Left ventricle myocardium superior (tissue), 1 donor: Measurements from ENCODE around the gene AKAP6. TPM values are rescaled to one million over a fixed set of nuclear protein-coding genes. Genes with fewer than 3 reads are reported as not detected.

Experiments
- ATAC-seq: fragments of 200-7000 bp; cut with Tn5 transposase; one replicate; pipeline ENCODE4 v1.9.1; 2020; ENCODE audit warnings: mild to moderate bottlenecking, moderate library complexity
- DNase-seq: peaks from one replicate; pipeline ENCODE4 v3.0.0-alpha.2; 2020
- intact Hi-C: fragments of 100-400 bp; cut with micrococcal nuclease; formaldehyde crosslinking; loops from one replicate; pipeline ENCODE4 v1.11.0; 2022
- total RNA-seq: library from RNA; stranded (reverse); fragmentation: NEBNext Ultra II Directional; extraction: Animal tissue kit (Norgen Biotek cat#: 25700); gene quantifications from one replicate; pipeline ENCODE4 v1.2.1, GENCODE V29; 2021
- donor health status: DM: no; HTN: yes; CAD: no; lungs with severe emphysema.

The AKAP6 gene
- total RNA-seq, 1 donor from 2014 or later, result 172 TPM

DNA sequence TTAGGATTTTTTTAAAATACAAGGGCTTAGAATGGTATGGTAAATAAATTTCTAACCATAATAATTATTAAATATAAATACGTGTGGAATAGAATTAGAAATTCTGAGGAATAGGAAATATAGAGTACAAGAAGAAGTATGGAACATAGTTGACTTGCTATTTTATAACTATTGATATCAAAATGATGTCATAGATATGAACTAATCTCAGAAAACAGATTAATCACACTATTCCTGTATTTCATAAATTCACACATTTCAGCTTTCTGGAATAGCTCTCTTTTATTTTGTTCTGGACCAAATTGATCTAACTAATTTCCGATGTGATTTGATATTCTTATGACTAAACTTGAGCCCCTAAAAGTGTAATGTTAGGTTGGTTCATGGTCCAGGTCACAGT, 372.4 kb downstream of the AKAP6 start:
- intact Hi-C loops, result no loop called here
- DNase-seq (no peak), ATAC-seq (no peak)

- no peak for ATAC-seq
- no peak for DNase-seq
- intact Hi-C loops, result no loop called here
These were observed 373.0 kb downstream of the AKAP6 start for GRCh38 chr14:32702088-32702487.

DNA sequence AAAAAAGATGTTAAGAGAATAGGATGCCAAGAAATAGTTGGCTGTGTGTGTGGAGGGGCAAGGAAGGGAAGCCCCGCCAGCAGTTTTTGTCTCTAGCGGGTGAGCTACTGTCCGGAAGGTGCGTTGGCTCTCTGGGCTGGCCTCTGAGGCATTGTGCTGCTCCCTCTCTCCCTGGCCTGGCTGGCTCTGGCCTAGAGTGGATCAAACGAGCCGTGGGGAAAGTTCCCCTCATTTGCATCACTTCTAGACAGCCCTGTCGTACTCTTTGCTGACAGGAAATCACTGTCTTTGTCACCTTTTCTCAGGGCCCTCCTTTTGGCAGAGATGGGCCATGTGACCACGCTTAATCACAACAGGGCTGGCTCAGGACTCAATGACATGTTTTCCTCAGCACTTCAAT, 373.5 kb downstream of the AKAP6 start:
- intact Hi-C loops, result no loop called here
- ATAC-seq (peak; percentile 84), DNase-seq (peak; percentile 61)

DNA sequence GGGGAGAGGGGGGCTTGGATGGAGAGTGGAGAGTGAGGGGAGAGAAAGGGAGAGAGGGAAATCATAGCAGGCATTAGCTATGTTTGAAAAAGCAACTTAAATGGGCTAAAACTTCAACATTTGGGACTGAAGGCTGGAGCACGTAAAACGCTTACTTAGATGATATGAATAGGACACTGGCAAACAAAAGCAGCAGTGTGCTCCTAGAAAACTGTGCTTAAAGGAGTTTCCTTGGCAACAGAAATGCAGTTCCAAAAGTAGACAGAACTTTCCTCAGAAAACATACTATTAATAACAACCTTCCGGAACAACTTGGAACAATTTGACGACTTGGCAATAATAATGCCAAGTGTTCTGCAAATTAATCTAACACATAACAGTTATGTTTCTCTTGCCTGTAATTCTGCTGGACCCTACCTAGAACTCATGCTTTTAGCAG, 374.1 kb downstream of the AKAP6 start:
- no peak for DNase-seq
- intact Hi-C loops, result no loop called here

DNA sequence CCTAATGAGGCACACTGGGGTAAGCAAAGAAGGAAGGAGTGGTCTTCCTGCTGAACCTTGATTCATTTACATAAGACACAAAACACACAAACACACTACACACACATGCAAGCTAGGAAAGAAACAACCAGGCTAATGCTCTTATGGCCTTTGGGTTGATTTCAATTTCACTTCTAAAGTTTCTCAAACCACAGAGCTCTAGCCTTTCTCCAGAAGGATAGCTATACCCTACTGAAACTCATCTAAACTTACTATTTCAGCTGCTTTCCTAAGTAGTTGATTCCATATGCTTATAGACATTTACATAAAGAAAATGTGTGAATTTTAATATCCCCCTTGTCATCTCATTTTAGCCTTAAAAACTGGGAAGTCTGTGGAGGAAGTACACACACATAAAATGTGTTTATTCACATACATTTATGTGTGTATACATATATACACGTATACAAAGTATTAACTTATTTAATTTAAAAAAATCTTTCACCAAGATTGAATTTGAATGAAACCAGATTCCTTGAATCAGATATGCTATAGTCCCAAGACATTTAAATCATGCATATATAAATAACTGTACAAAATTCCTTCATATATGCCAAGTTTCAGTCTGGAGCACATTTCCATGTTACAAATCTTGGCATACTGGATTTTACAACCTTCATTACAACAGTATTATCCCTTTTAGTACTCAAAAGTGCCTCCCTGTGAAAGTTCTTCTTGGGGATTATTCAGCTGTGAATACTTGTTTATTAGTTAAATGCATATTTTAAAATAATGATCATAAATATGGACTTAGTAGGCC, 377.8 kb downstream of the AKAP6 start:
- ATAC-seq, result no peak
- intact Hi-C loops, result no loop called here
- DNase-seq, result no peak

More for the DNA sequence above, 374.1 kb downstream of the AKAP6 start:
- peak; percentile 73 for ATAC-seq

DNA sequence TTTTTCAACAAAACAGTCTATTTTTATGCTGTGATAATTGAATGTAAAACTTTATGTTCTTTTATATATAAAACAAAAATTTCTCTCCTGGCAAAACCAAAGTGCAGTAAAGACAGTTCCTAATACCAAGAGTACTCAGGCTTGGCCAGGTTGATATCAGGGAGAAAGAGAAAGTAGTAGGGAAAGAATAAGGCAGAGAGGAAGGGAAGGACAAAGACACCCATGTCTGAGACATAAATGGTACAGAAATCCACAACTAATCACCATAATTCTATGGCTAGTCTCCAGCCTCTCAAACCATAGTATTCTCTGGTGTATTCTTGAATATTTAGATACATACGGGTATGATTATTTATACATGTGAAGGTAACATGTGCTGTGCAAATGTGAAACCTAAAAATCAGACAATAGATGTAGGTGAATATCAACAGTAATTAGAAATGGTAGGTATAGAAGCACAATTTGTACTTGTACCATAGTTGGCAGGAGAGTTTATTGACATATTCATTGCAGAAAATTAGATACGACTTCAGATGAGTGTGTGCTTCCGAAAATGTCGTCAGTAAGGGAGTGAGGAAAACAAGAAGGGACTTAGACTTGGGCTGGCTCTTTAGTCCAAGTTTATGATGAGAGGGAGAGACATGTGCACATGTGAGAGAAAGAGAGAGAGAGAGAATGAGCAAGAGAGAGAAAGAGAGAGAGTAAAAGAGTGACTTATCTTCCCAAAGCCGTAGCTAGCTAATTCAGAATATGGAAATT, 378.8 kb downstream of the AKAP6 start:
- intact Hi-C loops, result no loop called here
- no peak for DNase-seq
- ATAC-seq, result peak; percentile 20

DNA sequence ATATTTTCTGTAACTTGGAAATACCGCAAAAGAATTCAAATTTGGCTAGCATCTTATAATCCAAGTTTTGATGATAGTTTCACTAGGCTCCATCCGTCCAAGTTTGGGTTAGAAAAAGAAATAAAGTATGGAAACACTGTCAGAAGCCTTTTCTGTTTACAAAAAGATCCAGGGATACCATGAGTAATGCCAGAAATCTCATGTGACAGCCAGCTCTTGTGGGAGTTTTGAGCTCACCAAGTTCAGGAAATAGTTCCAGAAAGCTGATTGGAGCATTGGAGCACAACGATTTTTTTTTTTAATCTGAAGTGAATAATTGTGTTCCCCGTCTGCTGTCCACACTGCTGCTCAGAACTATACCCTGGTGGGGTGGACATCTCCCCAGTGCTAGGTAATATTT, 379.9 kb downstream of the AKAP6 start:
- no peak for DNase-seq
- intact Hi-C loops, result no loop called here
- ATAC-seq, result peak; percentile 70

- intact Hi-C loops, result loop anchor here (5.0 kb wide), 1 partner anchor 287 kb away; no protein-coding TSS in a partner anchor
- DNase-seq (no peak), ATAC-seq (peak; percentile 53)
These were observed 381.2 kb downstream of the AKAP6 start for GRCh38 chr14:32710231-32710671.

- intact Hi-C loops, result loop anchor here (5.0 kb wide), 1 partner anchor 286 kb away; no protein-coding TSS in a partner anchor
- peak; percentile 16 for ATAC-seq
- no peak for DNase-seq
These were observed 381.9 kb downstream of the AKAP6 start for GRCh38 chr14:32710731-32711680.

DNA sequence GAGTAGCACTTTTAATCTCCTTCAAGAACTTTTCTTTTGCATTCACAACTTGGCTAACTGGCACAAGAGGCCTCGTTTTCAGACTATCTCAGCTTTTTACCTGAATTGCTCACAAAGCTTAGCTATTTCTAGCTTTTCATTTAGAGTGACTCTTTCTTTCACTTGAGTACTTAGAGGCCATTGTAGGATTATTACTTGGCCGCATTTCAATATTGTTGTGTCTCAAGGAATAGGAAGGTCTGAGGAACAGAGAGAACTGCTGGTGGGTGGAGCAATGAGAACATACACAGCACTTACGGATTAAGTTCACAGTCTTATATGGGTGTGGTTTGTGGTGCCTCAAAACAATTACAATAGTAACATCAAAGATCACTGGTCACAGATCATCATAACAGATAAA, 384.8 kb downstream of the AKAP6 start:
- ATAC-seq (no peak), DNase-seq (no peak)
- intact Hi-C loops, result loop anchor here (5.0 kb wide), 1 partner anchor 283 kb away; no protein-coding TSS in a partner anchor

GRCh38 chr14:32719601-32720000, 390.5 kb downstream of the AKAP6 start:
- intact Hi-C loops, result no loop called here
- DNase-seq, result no peak
- no peak for ATAC-seq

GRCh38 chr14:32720927-32721326, 391.8 kb downstream of the AKAP6 start:
- intact Hi-C loops, result no loop called here
- peak; percentile 57 for ATAC-seq
- no peak for DNase-seq

GRCh38 chr14:32722631-32723183, 393.6 kb downstream of the AKAP6 start:
- DNase-seq (no peak), ATAC-seq (peak; percentile 50)

GRCh38 chr14:32724867-32725471, 395.9 kb downstream of the AKAP6 start:
- intact Hi-C loops, result no loop called here
- ATAC-seq, result peak; percentile 21
- no peak for DNase-seq

More at GRCh38 chr14:32722631-32723183, 393.6 kb downstream of the AKAP6 start:
- intact Hi-C loops, result no loop called here

GRCh38 chr14:32726516-32726915, 397.4 kb downstream of the AKAP6 start:
- ATAC-seq (no peak), DNase-seq (no peak)

GRCh38 chr14:32727832-32728231, 398.7 kb downstream of the AKAP6 start:
- intact Hi-C loops, result no loop called here
- ATAC-seq (no peak), DNase-seq (no peak)

More at GRCh38 chr14:32726516-32726915, 397.4 kb downstream of the AKAP6 start:
- intact Hi-C loops, result no loop called here

- ATAC-seq, result no peak
- DNase-seq, result no peak
- intact Hi-C loops, result no loop called here
These were observed 399.4 kb downstream of the AKAP6 start for GRCh38 chr14:32728526-32728925.

DNA sequence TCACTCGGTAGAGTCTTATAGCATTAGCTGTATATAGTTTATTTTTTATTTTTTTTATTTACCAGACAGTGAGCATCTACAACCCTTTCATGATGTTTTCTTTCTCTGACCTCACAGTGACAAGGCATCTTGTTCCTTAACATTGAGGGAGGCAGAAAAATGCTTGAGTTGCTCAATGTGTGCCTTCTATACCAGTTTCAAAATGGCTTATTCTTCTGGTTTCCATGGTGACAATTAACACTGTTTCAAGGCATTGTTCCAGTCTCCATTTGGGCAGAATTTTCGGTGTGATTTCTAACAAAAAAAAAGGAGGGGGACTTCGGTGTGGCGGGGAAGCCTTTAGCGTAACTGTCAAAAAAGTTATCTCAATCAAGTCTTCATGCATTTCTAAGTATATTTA, 399.9 kb downstream of the AKAP6 start:
- intact Hi-C loops, result no loop called here
- DNase-seq (no peak), ATAC-seq (no peak)
